Naive thymus-derived CD4-positive, alpha-beta T cell (primary cell): ENCODE measurements around the gene ZNF276. TPM values are rescaled to one million over a fixed set of nuclear protein-coding genes. Genes with fewer than 3 reads are reported as not detected.
A peak's percentile ranks its signal among the peaks of the same experiment; 100 is the strongest.

Experiments used
- ATAC-seq: fragments of 150-1000 bp; cut with Tn5 transposase; 2 replicates; pipeline ENCODE4 v1.10.0; 2021; ENCODE audit warnings: mild to moderate bottlenecking, moderate library complexity
- CTCF ChIA-PET: fragments of 350-600 bp; sonication (Branson Sonifier 250); formaldehyde crosslinking; loops from one replicate; lab custom pipeline; 2021; ENCODE audit warnings: antibody characterized with exemption; lab: Charles Lee
- POLR2A ChIA-PET: fragments of 350-600 bp; sonication (Branson Sonifier 250); formaldehyde crosslinking; loops from one replicate; lab custom pipeline; 2021; ENCODE audit warnings: antibody characterized with exemption, inconsistent platforms; lab: Charles Lee
- DNase-seq, 9 donors: peaks; one replicate each; pipeline versions ENCODE4 v3.0.0 to v3.0.0-alpha.2; 2020 to 2022; ENCODE audit warnings: mixed read lengths in 1 of 9
- H3K27ac ChIP-seq: one replicate; pipeline ENCODE4 v1.7.0; 2013; ENCODE audit warnings: mild to moderate bottlenecking, low read depth, low read length, moderate library complexity
- H3K27me3 ChIP-seq, 2 donors: one replicate each; pipeline ENCODE4 v1.7.0; 2013; ENCODE audit warnings: low read length in 2 of 2, mild to moderate bottlenecking in 2 of 2, moderate library complexity in 2 of 2; ENCODE audit not compliant: control insufficient read depth in 2 of 2, insufficient read depth in 2 of 2
- H3K36me3 ChIP-seq, 3 experiments: 1 replicate in 2 of 3; 2 replicates in 1 of 3; pipeline ENCODE4 v1.7.0; 2013; ENCODE audit warnings: low read length in 3 of 3, mild to moderate bottlenecking in 3 of 3, moderate library complexity in 1 of 3; ENCODE audit not compliant: insufficient read depth in 3 of 3, control insufficient read depth in 2 of 3
- H3K4me1 ChIP-seq, 2 donors: one replicate each; pipeline ENCODE4 v1.7.0; 2013; ENCODE audit warnings: low read length in 2 of 2, mild to moderate bottlenecking in 2 of 2, moderate library complexity in 1 of 2; ENCODE audit not compliant: control insufficient read depth in 2 of 2, insufficient read depth in 2 of 2
- H3K4me3 ChIP-seq: 2 replicates; pipeline ENCODE4 v1.7.0; 2013; ENCODE audit warnings: mild to moderate bottlenecking, low read length
- H3K9me3 ChIP-seq, 3 experiments: 1 replicate in 2 of 3; 2 replicates in 1 of 3; pipeline ENCODE4 v1.7.0; 2013; ENCODE audit warnings: low read length in 3 of 3; ENCODE audit not compliant: control insufficient read depth in 2 of 3
- H3K27ac Mint-ChIP-seq, 9 donors: one replicate each; pipeline ENCODE4 v1.8.0; 2020 to 2022; ENCODE audit warnings: mixed read lengths in 9 of 9, mild to moderate bottlenecking in 8 of 9, moderate library complexity in 5 of 9, inconsistent platforms in 2 of 9
- H3K27me3 Mint-ChIP-seq, 5 donors: one replicate each; pipeline ENCODE4 v1.8.0; 2021 to 2022; ENCODE audit warnings: mixed read lengths in 5 of 5, mild to moderate bottlenecking in 1 of 5
- H3K36me3 Mint-ChIP-seq, 5 donors: one replicate each; pipeline ENCODE4 v1.8.0; 2020 to 2022; ENCODE audit warnings: mixed read lengths in 5 of 5, mild to moderate bottlenecking in 3 of 5, inconsistent platforms in 1 of 5
- H3K4me1 Mint-ChIP-seq, 7 donors: one replicate each; pipeline ENCODE4 v1.8.0; 2020 to 2022; ENCODE audit warnings: mixed read lengths in 7 of 7, mild to moderate bottlenecking in 3 of 7, inconsistent platforms in 1 of 7
- H3K4me3 Mint-ChIP-seq, 10 donors: one replicate each; pipeline ENCODE4 v1.8.0; 2020 to 2022; ENCODE audit warnings: mild to moderate bottlenecking in 10 of 10, mixed read lengths in 10 of 10, moderate library complexity in 6 of 10, inconsistent platforms in 2 of 10
- H3K9me3 Mint-ChIP-seq, 11 donors: one replicate each; pipeline ENCODE4 v1.8.0; 2020 to 2022; ENCODE audit warnings: mixed read lengths in 11 of 11, mild to moderate bottlenecking in 4 of 11, inconsistent platforms in 1 of 11, moderate library complexity in 1 of 11
- intact Hi-C, 2 donors: fragments of 100-400 bp; cut with micrococcal nuclease; formaldehyde crosslinking; loops; one replicate each; pipeline ENCODE4 v1.15.1; 2023
- polyA plus RNA-seq, 2 donors: library from polyadenylated mRNA; unstranded; fragments of 300-500 nt; fragmentation: Illumina TruSeq; gene quantifications; one replicate each; pipeline ENCODE4 v1.2.3, GENCODE V29; 2021
- total RNA-seq, 6 experiments: library from RNA in 5 of 6; stranded (reverse) in 5 of 6; gene quantifications; 1 replicate in 5 of 6; 2 replicates in 1 of 6; pipeline ENCODE4 v1.2.3 and lab custom pipeline; 2021 to 2026

ZNF276 gene
- total and polyA plus RNA-seq, 7 experiments from 2014 or later, result 17.0 to 160 (median 115) TPM

GRCh38 chr16:89704281-89704680, 17.1 kb upstream of the ZNF276 start:
- no peak for ATAC-seq
- H3K4me1 Mint-ChIP-seq, result peaks cover 5 to 30% (median 17%) of the 10 kb centered on the region in 7 donors
- CTCF ChIA-PET, result interaction anchor here (1.0 to 6.8 kb wide), 5 partner anchors 12 to 169 kb away, joined by 3 to 138 read pairs (median 12); partner anchors contain the start of gene TCF25
- H3K36me3 Mint-ChIP-seq, result peaks cover 0 to under 1% (median 0%) of the 10 kb centered on the region in 5 donors
- no peak overlapping the region for H3K4me3 ChIP-seq
- no peaks in the 10 kb centered on the region for H3K36me3 ChIP-seq
- no peaks in the 10 kb centered on the region for H3K27me3 ChIP-seq
- POLR2A ChIA-PET, result interaction anchor here (0.8 to 5.2 kb wide), 4 partner anchors 15 to 34 kb away, joined by 3 to 50 read pairs (median 4); no protein-coding TSS in a partner anchor
- no peak overlapping the region for H3K4me3 Mint-ChIP-seq
- no peaks in the 10 kb centered on the region for H3K9me3 Mint-ChIP-seq
- H3K27me3 Mint-ChIP-seq, result no peaks in the 10 kb centered on the region
- no peak overlapping the region for H3K27ac Mint-ChIP-seq
- no peak overlapping the region for H3K27ac ChIP-seq
- DNase-seq, result no peak
- H3K9me3 ChIP-seq, result no peaks in the 10 kb centered on the region
- H3K4me1 ChIP-seq, result peaks cover 16 to 26% of the 10 kb centered on the region in 2 donors
- intact Hi-C loops, result loop anchor here (5.0 to 10.0 kb wide), 4 partner anchors 217 to 902 kb away; partner anchors contain the start of gene CDT1 (in 1 of the 2)

- Histone ChIP-seq H3K4me1 (peaks cover 13 to 23% of the 10 kb centered on the region in 2 donors), H3K36me3 (no peaks in the 10 kb centered on the region), H3K27me3 (no peaks in the 10 kb centered on the region), H3K9me3 (no peaks in the 10 kb centered on the region), H3K4me3 (no peak overlapping the region), H3K27ac (no peak overlapping the region)
- H3K4me1 Mint-ChIP-seq, result peaks cover 5 to 26% (median 14%) of the 10 kb centered on the region in 7 donors
- H3K4me3 Mint-ChIP-seq, result no peak overlapping the region
- no peaks in the 10 kb centered on the region for H3K9me3 Mint-ChIP-seq
- intact Hi-C loops, result loop anchor here in 1 of 2 donors (10.0 kb wide), 1 partner anchor 460 kb away; no protein-coding TSS in a partner anchor
- H3K27me3 Mint-ChIP-seq, result no peaks in the 10 kb centered on the region
- ATAC-seq, result no peak
- POLR2A ChIA-PET, result interaction anchor here (0.6 to 5.2 kb wide), 5 partner anchors 14 to 1041 kb away, joined by 3 to 50 read pairs (median 5); no protein-coding TSS in a partner anchor
- peak in 1 of 9 donors; percentile 2 for DNase-seq
- peak overlapping the region in 2 of 9 donors; percentile 12 to 81 for H3K27ac Mint-ChIP-seq
- H3K36me3 Mint-ChIP-seq, result no peaks in the 10 kb centered on the region
- CTCF ChIA-PET, result interaction anchor here (0.6 to 6.8 kb wide), 10 partner anchors 9 to 160 kb away, joined by 3 to 138 read pairs (median 7); partner anchors contain the start of gene CDK10
Measured at GRCh38 chr16:89705006-89705405, 16.3 kb upstream of the ZNF276 start.

GRCh38 chr16:89706518-89707260, 14.6 kb upstream of the ZNF276 start:
- H3K27ac Mint-ChIP-seq, result no peak overlapping the region
- peak overlapping the region in 1 of 10 donors; percentile 26 for H3K4me3 Mint-ChIP-seq

GRCh38 chr16:89707695-89708094, 13.6 kb upstream of the ZNF276 start:
- Histone ChIP-seq H3K27ac (no peak overlapping the region), H3K4me3 (no peak overlapping the region), H3K27me3 (no peaks in the 10 kb centered on the region), H3K36me3 (no peaks in the 10 kb centered on the region), H3K4me1 (peaks cover 0 to 14% of the 10 kb centered on the region in 2 donors), H3K9me3 (no peaks in the 10 kb centered on the region)
- intact Hi-C loops, result loop anchor here in 1 of 2 donors (10.0 kb wide), 1 partner anchor 463 kb away; no protein-coding TSS in a partner anchor
- Mint-ChIP-seq H3K27ac (no peak overlapping the region), H3K27me3 (no peaks in the 10 kb centered on the region), H3K4me1 (peaks cover 5 to 22% (median 9%) of the 10 kb centered on the region in 7 donors), H3K4me3 (no peak overlapping the region), H3K36me3 (no peaks in the 10 kb centered on the region), H3K9me3 (no peaks in the 10 kb centered on the region)
- ChIA-PET POLR2A (interaction anchor here (2.3 kb wide), 1 partner anchor 78 kb away, joined by 6 read pairs; no protein-coding TSS in a partner anchor), CTCF (interaction anchor here (0.6 to 6.8 kb wide), 9 partner anchors 9 to 928 kb away, joined by 3 to 138 read pairs (median 4); partner anchors contain the start of gene TCF25)
- DNase-seq (no peak), ATAC-seq (no peak)

More at GRCh38 chr16:89706518-89707260, 14.6 kb upstream of the ZNF276 start:
- ChIA-PET CTCF (interaction anchor here (0.7 to 6.8 kb wide), 24 partner anchors 8 to 206 kb away, joined by 3 to 138 read pairs (median 5); partner anchors contain the start of genes CDK10 and TCF25), POLR2A (interaction anchor here (0.6 to 5.2 kb wide), 14 partner anchors 11 to 204 kb away, joined by 3 to 50 read pairs (median 4); no protein-coding TSS in a partner anchor)
- Histone ChIP-seq H3K27me3 (no peaks in the 10 kb centered on the region), H3K4me1 (peaks cover 4 to 13% of the 10 kb centered on the region in 2 donors), H3K36me3 (no peaks in the 10 kb centered on the region), H3K9me3 (no peaks in the 10 kb centered on the region), H3K27ac (no peak overlapping the region), H3K4me3 (no peak overlapping the region)
- DNase-seq (peak in 1 of 9 donors; percentile 7), ATAC-seq (no peak)
- peaks cover 5 to 23% (median 14%) of the 10 kb centered on the region in 7 donors for H3K4me1 Mint-ChIP-seq
- H3K9me3 Mint-ChIP-seq, result no peaks in the 10 kb centered on the region
- no peaks in the 10 kb centered on the region for H3K27me3 Mint-ChIP-seq
- intact Hi-C loops, result loop anchor here (1.0 to 10.0 kb wide), 7 partner anchors 16 to 462 kb away; no protein-coding TSS in a partner anchor
- H3K36me3 Mint-ChIP-seq, result no peaks in the 10 kb centered on the region

- Mint-ChIP-seq H3K4me3 (no peak overlapping the region), H3K36me3 (no peaks in the 10 kb centered on the region), H3K27ac (no peak overlapping the region), H3K9me3 (no peaks in the 10 kb centered on the region), H3K27me3 (no peaks in the 10 kb centered on the region), H3K4me1 (peaks cover 4 to 15% (median 7%) of the 10 kb centered on the region in 7 donors)
- H3K4me1 ChIP-seq, result peaks cover 0 to 12% of the 10 kb centered on the region in 2 donors
- H3K9me3 ChIP-seq, result no peaks in the 10 kb centered on the region
- intact Hi-C loops, result loop anchor here in 1 of 2 donors (10.0 kb wide), 1 partner anchor 464 kb away; no protein-coding TSS in a partner anchor
- H3K27me3 ChIP-seq, result no peaks in the 10 kb centered on the region
- H3K27ac ChIP-seq, result no peak overlapping the region
- H3K4me3 ChIP-seq, result no peak overlapping the region
- CTCF ChIA-PET, result interaction anchor here (0.7 to 6.8 kb wide), 6 partner anchors 8 to 152 kb away, joined by 3 to 138 read pairs (median 4); no protein-coding TSS in a partner anchor
- POLR2A ChIA-PET, result interaction anchor here (0.6 to 1.4 kb wide), 3 partner anchors 9 to 15 kb away, joined by 3 to 6 read pairs (median 3); no protein-coding TSS in a partner anchor
- ATAC-seq (no peak), DNase-seq (no peak)
- H3K36me3 ChIP-seq, result no peaks in the 10 kb centered on the region
Measured at GRCh38 chr16:89708481-89708931, 12.8 kb upstream of the ZNF276 start.

GRCh38 chr16:89709166-89709565, 12.2 kb upstream of the ZNF276 start:
- Mint-ChIP-seq H3K4me1 (peaks cover 4 to 15% (median 7%) of the 10 kb centered on the region in 7 donors), H3K27ac (no peak overlapping the region), H3K4me3 (no peak overlapping the region), H3K27me3 (no peaks in the 10 kb centered on the region), H3K36me3 (no peaks in the 10 kb centered on the region), H3K9me3 (no peaks in the 10 kb centered on the region)
- CTCF ChIA-PET, result interaction anchor here (0.7 to 6.8 kb wide), 4 partner anchors 9 to 151 kb away, joined by 3 to 138 read pairs (median 3); no protein-coding TSS in a partner anchor
- intact Hi-C loops, result loop anchor here in 1 of 2 donors (10.0 kb wide), 1 partner anchor 464 kb away; no protein-coding TSS in a partner anchor
- DNase-seq, result no peak
- Histone ChIP-seq H3K9me3 (no peaks in the 10 kb centered on the region), H3K27ac (no peak overlapping the region), H3K4me1 (peaks cover 0 to 12% of the 10 kb centered on the region in 2 donors), H3K4me3 (no peak overlapping the region), H3K27me3 (no peaks in the 10 kb centered on the region), H3K36me3 (no peaks in the 10 kb centered on the region)
- POLR2A ChIA-PET, result interaction anchor here (1.0 to 1.4 kb wide), 2 partner anchors 8 to 14 kb away, joined by 3 to 6 read pairs; no protein-coding TSS in a partner anchor
- no peak for ATAC-seq
